IgD-negative memory B cell (primary cell): Measurements from ENCODE around the gene CA4. TPM values are rescaled to one million over a fixed set of nuclear protein-coding genes. Genes with fewer than 3 reads are reported as not detected.

ENCODE experiments used
- H3K27ac Mint-ChIP-seq, 3 donors: one replicate each; pipeline ENCODE4 v1.8.0; 2020 to 2022; ENCODE audit warnings: mild to moderate bottlenecking in 3 of 3, mixed read lengths in 3 of 3, moderate library complexity in 1 of 3
- H3K27me3 Mint-ChIP-seq: one replicate; pipeline ENCODE4 v1.8.0; 2021; ENCODE audit warnings: mixed read lengths
- H3K36me3 Mint-ChIP-seq: one replicate; pipeline ENCODE4 v1.8.0; 2020; ENCODE audit warnings: mild to moderate bottlenecking, mixed read lengths
- H3K4me1 Mint-ChIP-seq, 3 donors: one replicate each; pipeline ENCODE4 v1.8.0; 2020 to 2022; ENCODE audit warnings: mixed read lengths in 3 of 3, mild to moderate bottlenecking in 1 of 3
- H3K4me3 Mint-ChIP-seq, 4 donors: one replicate each; pipeline ENCODE4 v1.8.0; 2020 to 2022; ENCODE audit warnings: mild to moderate bottlenecking in 4 of 4, mixed read lengths in 4 of 4, moderate library complexity in 3 of 4
- H3K9me3 Mint-ChIP-seq, 3 donors: one replicate each; pipeline ENCODE4 v1.8.0; 2020 to 2021; ENCODE audit warnings: mixed read lengths in 3 of 3, mild to moderate bottlenecking in 1 of 3
- polyA plus RNA-seq: library from polyadenylated mRNA; unstranded; fragments of 300-500 nt; fragmentation: Illumina TruSeq; gene quantifications from one replicate; pipeline ENCODE4 v1.2.3, GENCODE V29; 2021

CA4 gene
- polyA plus RNA-seq, 1 donor from 2014 or later, result not detected

DNA sequence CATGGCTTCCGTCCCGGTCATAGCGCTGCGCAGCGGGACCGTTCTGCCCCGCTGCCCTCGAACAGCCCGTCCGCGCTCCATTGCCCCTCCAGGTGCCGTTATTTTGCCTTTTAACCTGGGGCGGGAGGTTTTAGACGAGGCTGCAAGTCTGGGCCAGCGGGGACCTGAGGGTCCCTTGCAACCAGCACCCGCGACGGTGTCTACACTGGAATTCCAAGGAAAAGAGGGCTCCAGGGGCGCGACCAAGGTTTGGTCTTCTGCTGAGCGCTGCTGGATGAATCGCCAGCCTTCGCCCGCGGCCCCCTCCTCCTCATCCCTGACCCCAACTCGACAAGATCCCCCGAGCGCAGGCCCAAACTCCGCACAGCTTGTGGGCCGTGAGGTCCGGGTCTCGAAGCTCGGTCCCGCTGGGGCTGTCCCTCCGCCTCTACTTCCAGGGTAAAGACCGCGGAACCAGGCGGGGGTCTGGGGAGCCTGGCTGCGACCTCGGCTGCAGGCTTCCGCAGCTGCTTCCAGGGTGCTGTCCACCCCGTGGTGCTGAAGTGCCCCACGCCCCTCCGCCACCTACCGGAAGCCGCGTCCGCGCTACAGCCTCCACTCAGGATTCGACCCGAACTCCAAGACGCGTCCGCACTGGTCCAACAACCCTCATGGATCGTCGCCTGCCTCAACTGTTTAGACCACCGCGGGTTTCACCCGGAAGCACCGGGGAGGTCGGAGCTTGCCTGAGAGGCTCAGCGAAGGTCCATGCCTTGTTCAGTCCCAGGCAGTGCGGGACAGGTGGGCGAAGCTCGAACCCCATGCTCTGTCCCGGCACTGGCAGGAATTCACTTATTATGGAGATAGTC is 10.1 kb upstream of the CA4 start:
- peaks cover 0 to 2% (median 0%) of the 10 kb centered on the region in 3 donors for H3K9me3 Mint-ChIP-seq
- peaks cover 26 to 39% (median 33%) of the 10 kb centered on the region in 3 donors for H3K4me1 Mint-ChIP-seq
- peaks cover 2% of the 10 kb centered on the region for H3K36me3 Mint-ChIP-seq
- peak overlapping the region in 1 of 4 donors; percentile 74 for H3K4me3 Mint-ChIP-seq
- H3K27me3 Mint-ChIP-seq, result peaks cover 44% of the 10 kb centered on the region
- no peak overlapping the region for H3K27ac Mint-ChIP-seq

DNA sequence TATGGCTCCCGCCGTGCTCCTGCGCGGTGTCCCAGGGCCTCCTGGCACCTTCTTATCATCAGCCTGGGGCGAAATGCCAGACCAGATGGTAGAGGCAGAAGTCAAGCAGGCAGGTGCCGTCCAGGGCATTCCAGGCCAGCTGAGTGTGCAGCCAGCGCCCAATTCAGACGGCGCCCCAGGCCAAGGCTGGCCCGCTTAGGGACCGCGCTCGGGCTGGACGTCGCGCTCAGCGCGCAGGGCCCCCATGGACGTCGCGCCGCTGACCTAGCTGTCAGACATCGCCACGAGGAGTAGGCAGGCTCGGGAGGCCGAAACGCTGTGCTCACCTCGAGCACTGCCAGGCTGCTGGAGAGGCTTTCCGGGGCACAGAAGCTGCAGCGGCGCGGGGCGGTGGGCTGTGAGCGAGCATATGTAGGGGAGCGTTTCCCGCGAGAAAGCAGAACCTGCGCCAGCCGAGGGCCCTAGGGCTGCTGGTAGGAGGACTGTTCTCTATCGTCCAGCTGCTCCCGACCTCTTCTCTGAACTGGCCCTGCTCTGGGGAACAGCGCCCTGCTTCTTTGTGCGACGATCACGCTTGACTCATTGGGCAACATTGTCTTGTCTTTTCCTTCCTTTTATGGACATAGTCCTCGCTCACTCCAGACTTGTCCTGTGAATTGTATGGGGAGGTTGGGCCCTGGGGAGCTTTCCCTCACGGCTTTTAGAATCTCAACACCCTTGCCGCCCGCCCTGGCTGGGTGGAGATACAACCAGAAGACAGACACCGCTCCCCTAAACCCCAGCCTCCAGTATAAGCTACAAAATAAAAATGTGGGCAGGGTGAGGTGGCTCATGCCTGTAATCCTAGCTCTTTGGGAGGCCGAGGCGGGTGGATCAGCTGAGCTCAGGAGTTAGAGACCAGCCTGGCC is 8.4 kb upstream of the CA4 start:
- Mint-ChIP-seq H3K27me3 (peaks cover 51% of the 10 kb centered on the region), H3K4me3 (no peak overlapping the region), H3K9me3 (no peaks in the 10 kb centered on the region), H3K4me1 (peaks cover 15 to 27% (median 21%) of the 10 kb centered on the region in 3 donors), H3K27ac (peak overlapping the region in 1 of 3 donors; percentile 45), H3K36me3 (no peaks in the 10 kb centered on the region)

DNA sequence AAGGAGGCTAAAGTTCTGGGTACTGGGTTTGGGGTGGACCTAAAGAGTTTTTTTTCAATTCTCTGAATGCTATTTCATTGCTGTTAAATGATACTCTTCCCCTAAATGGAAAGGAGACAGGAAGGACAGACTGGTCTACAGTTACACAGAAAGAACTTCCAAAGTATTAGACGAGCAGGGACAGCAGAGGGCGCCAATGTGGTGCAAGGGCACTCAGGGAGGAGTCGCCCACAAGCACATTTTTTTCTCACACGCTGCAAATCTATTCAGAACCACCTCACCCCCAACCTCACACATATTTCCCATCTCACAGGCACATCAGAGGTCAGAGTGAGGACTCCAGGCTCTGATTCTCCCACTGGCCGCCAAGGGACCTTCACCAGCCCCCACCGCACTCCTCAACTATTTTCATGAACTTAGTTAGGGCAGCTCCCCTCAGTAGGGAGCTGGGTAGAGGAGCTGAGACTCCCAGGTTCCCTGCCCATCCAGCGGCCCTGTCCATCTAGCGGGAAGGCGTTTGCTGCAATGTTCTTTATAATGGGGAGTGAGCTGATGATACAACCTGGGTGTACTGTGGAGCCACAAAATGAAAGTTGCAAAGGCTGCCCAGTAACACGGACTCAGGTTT is 6.8 kb upstream of the CA4 start:
- peak overlapping the region in 1 of 3 donors; percentile 43 for H3K27ac Mint-ChIP-seq
- no peaks in the 10 kb centered on the region for H3K36me3 Mint-ChIP-seq
- peak overlapping the region in 2 of 4 donors; percentile 61 to 63 for H3K4me3 Mint-ChIP-seq

DNA sequence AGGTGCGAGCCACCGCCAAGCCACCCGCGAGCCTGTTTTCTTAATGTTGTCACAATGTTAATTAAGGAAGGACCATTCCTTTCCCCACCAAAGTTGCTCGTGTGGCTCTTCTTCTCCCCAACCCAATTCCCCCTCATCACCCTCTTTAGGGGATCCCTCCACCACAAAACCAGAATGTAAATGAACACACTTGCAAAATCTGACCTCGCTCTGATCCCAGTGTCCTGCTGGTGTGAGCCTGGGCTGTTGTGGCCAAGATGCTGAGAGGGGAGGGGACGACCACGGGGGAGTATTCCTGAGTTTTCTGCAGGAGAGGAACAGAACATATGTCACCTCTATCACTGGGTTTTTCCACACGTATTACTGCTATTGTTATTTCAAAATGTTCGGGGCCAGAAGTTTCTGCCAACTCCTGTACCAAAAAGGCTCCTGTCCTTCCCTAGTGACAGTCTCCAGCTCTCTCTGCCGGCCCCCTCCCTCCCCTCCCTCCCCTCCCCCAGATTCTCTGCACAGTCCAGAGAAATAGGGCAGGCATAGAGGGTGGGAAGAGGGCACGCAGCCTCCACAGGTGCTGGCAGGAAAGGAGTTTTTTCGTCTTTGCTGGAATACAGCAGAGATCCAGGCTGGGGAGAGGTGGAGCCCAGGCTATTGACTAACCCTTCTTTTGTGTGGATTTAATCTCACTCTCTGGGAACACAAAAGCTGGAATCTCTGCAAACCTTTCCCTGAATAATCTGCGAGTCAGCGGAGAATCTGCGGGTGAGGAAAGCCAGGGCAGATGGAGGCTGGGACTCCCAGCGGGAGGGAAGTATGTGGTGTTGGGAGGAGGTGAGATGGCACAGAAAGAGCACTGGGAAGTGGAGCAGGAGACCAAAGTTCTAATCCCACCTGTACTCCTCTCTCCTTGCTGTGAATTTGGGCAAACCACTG is 4.5 kb upstream of the CA4 start:
- Mint-ChIP-seq H3K9me3 (no peaks in the 10 kb centered on the region), H3K4me1 (peaks cover 15 to 22% (median 20%) of the 10 kb centered on the region in 3 donors), H3K27ac (peak overlapping the region in 1 of 3 donors; percentile 34), H3K4me3 (peak overlapping the region in 1 of 4 donors; percentile 58), H3K27me3 (peaks cover 62% of the 10 kb centered on the region), H3K36me3 (no peaks in the 10 kb centered on the region)

More for the DNA sequence above, 6.8 kb upstream of the CA4 start:
- Mint-ChIP-seq H3K27me3 (peaks cover 66% of the 10 kb centered on the region), H3K9me3 (no peaks in the 10 kb centered on the region), H3K4me1 (peaks cover 15 to 22% (median 21%) of the 10 kb centered on the region in 3 donors)

DNA sequence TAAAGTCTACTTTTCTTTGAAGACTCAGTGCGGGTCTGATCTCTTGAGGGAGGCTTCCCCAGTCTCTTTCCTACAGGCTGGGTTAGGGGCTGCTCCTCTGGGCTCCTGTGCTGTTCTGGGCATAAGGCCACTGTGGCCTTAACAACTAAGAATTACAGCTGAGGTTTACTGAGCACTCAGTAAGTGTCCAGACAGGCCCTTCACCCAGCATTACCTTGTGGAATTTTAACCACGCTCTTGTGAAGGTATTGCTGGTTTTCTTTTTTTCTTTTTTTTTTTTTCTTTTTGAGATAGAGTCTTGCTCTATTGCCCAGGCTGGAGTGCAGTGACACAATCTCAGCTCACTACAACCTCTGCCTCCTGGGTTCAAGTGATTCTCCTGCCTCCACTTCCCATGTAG is 3.6 kb upstream of the CA4 start:
- no peaks in the 10 kb centered on the region for H3K9me3 Mint-ChIP-seq
- peaks cover 2% of the 10 kb centered on the region for H3K36me3 Mint-ChIP-seq
- H3K27ac Mint-ChIP-seq, result no peak overlapping the region
- H3K27me3 Mint-ChIP-seq, result peaks cover 62% of the 10 kb centered on the region
- no peak overlapping the region for H3K4me3 Mint-ChIP-seq
- peaks cover 20 to 29% (median 24%) of the 10 kb centered on the region in 3 donors for H3K4me1 Mint-ChIP-seq

DNA sequence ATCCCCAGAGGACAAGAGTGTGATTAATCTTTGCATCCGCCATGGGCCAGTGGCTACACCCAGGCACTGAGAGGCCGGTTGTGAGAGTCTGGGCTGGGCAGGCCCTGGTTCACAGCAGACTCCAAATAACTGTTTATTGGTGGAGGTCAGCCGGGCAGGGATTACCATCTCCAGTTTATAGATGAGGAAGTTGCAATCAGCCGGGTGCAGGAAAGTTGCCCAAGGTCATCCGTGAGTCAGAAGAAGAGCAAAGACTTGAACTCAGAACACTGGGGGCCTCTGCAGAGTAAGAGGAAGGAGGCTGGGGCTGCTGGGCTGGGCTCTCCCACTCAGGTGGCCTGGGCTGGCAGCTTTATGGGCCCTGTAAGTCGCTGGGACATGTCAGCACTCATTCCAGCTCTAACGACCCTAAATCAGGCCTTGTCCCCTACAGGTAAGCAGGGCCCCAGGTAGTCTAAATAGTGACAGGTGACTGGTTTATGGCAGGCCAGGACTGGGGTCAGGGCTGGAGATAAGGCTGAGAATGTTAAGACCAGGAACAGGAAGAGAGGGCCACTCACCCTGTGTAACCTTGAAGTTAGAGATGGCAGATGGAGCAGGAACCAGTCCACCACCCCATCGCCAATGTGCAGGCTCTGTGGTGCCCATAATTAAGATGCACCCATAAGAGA is 2.1 kb upstream of the CA4 start:
- H3K9me3 Mint-ChIP-seq, result no peaks in the 10 kb centered on the region
- H3K36me3 Mint-ChIP-seq, result peaks cover 2% of the 10 kb centered on the region
- H3K4me3 Mint-ChIP-seq, result no peak overlapping the region
- H3K4me1 Mint-ChIP-seq, result peaks cover 21 to 28% (median 24%) of the 10 kb centered on the region in 3 donors
- H3K27ac Mint-ChIP-seq, result no peak overlapping the region
- peaks cover 59% of the 10 kb centered on the region for H3K27me3 Mint-ChIP-seq

DNA sequence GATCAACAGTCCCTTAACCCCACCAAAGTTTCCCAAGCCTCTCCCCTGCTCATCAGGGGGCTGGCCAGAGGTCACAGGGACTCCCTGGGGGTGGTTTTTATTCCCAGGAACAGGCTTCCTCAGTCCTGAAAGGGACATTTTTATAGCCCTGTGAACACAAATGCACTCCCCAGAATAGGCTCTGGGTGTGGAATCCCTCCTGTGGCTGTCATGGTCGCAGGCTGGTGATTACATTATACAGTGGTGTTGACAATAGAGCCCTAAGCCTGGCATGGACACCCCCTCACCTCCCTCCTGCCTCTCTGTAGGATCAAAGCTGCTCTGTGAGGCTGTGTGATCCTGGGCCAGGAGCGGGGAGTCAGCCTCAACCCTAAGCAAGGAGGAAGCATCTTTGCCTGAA is 1.4 kb upstream of the CA4 start:
- peaks cover 55% of the 10 kb centered on the region for H3K27me3 Mint-ChIP-seq
- no peak overlapping the region for H3K27ac Mint-ChIP-seq
- no peaks in the 10 kb centered on the region for H3K9me3 Mint-ChIP-seq
- H3K36me3 Mint-ChIP-seq, result peaks cover 2% of the 10 kb centered on the region
- peak overlapping the region in 1 of 4 donors; percentile 28 for H3K4me3 Mint-ChIP-seq
- peaks cover 14 to 21% (median 20%) of the 10 kb centered on the region in 3 donors for H3K4me1 Mint-ChIP-seq

DNA sequence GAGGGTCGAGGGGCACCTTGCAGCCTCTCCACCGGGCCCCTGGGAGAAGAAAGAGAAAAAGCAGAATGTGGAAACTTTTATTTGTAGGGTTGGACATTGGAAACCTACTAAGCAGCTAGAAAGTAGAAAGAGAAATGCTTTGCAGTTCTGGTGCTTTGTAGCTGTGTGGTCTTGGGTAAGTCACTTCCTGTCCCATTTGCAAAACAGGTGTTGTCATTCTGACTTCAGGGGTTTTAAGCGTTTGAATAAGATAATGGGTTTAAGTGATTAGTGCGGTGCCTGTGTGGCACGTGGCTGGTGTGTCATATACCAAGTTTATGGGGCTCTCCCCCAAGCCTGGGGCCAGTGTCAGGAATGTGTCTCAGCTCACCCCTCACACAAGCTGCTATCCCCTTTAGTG is 1.6 kb downstream of the CA4 start:
- peaks cover 3% of the 10 kb centered on the region for H3K36me3 Mint-ChIP-seq
- peaks cover 9 to 11% (median 10%) of the 10 kb centered on the region in 3 donors for H3K4me1 Mint-ChIP-seq
- peaks cover 56% of the 10 kb centered on the region for H3K27me3 Mint-ChIP-seq
- peak overlapping the region in 2 of 4 donors; percentile 42 to 90 for H3K4me3 Mint-ChIP-seq
- peak overlapping the region in 1 of 3 donors; percentile 64 for H3K27ac Mint-ChIP-seq
- H3K9me3 Mint-ChIP-seq, result no peaks in the 10 kb centered on the region

DNA sequence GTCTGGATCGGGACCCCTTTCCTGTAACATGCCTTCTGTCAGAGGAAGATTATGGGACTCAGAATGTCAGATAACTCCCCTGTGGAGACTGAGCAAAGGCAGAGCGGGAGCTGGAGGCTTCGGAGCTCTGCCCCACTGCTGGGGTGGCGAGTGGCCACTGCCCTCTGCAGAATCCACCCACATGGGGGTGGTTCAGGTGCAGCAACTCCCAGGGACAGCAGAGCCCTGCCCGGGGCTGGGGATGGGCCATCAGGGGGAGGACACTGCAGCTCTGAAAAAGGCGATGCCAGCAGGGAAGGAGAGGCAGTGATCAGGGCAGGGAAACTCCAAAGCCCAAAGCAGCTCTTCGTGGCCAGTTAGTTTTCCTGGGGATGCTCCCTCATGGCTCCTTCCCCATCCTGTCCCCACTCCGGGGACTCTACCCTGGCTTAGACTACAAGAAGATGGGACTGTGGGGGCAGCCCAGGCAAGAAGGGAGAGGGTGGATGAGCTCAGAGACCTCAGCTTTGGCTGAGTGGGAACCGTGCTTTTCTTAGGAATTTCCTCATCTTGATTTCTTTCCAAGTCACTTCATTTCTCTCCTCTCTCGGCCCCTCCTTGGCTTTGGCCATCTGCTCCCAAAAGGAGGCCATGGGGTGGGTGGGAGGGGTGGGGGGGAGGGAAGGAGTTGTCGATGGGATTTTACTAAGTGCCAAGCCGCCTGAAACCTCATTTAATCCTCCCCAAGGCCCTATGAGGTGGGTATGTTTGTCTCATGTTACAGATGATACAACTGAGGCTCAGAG is 4.0 kb downstream of the CA4 start:
- Mint-ChIP-seq H3K4me1 (peaks cover 9 to 11% (median 10%) of the 10 kb centered on the region in 3 donors), H3K27me3 (peaks cover 50% of the 10 kb centered on the region), H3K27ac (no peak overlapping the region), H3K4me3 (no peak overlapping the region), H3K9me3 (no peaks in the 10 kb centered on the region), H3K36me3 (peaks cover 3% of the 10 kb centered on the region)

DNA sequence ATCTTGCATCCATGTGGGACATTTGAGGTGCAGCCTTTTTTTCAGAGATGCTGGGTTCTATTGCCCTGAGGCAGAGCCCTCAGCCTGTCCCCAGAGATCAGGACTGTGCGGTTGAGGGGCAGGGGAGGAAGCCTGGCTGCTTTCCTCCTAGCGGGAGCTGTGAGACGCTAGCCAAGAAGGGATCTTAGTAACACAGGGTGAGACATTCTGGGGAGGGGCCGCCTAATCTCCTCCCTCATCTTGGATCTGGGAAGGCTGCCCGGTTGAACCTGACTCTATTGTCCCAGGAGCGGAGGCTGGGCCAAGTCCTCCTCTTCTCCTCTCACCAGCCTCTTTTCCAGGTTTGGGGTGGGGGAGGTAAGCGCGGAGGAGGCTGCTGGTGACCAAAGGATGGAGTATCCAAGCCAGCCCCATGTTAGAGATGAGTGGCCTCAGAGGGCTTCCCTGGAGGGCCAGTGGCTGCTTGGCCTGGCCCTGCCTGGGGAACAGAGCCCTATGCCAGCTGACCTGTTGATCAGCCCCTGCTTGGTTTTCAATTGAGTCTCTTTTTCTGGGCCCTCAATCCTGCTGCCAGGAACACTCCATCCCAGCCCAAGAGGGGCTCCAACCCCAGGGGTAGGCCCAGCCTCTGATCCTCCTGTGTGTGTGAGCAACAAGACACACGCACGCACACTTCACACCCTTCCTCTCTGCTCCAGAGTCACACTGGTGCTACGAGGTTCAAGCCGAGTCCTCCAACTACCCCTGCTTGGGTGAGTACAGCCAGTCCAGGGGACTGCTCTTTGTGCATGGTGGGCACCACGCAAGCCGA is 5.0 kb downstream of the CA4 start:
- Mint-ChIP-seq H3K27ac (no peak overlapping the region), H3K4me3 (no peak overlapping the region), H3K36me3 (peaks cover 3% of the 10 kb centered on the region), H3K27me3 (peaks cover 46% of the 10 kb centered on the region), H3K4me1 (peaks cover 8 to 11% (median 8%) of the 10 kb centered on the region in 3 donors), H3K9me3 (no peaks in the 10 kb centered on the region)

DNA sequence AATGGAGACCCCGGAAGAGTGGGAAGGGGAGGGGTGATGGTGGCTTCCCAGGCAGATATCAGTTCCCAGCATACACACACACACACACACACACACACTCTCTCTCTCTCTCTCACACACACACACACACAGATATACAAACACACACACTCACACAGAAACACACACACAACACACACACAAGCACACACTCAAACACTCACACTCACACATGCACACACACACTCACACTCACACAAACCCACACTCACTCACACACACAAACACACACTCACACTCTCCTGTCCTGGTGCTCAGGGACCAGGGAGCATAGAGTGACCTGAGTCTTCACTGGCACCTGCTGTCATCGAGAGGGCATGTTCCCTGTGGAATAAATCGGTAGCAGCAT is 5.6 kb downstream of the CA4 start:
- Mint-ChIP-seq H3K27me3 (peaks cover 47% of the 10 kb centered on the region), H3K9me3 (no peaks in the 10 kb centered on the region), H3K4me3 (no peak overlapping the region), H3K4me1 (peaks cover 8 to 11% (median 11%) of the 10 kb centered on the region in 3 donors), H3K27ac (no peak overlapping the region), H3K36me3 (peaks cover 3% of the 10 kb centered on the region)

DNA sequence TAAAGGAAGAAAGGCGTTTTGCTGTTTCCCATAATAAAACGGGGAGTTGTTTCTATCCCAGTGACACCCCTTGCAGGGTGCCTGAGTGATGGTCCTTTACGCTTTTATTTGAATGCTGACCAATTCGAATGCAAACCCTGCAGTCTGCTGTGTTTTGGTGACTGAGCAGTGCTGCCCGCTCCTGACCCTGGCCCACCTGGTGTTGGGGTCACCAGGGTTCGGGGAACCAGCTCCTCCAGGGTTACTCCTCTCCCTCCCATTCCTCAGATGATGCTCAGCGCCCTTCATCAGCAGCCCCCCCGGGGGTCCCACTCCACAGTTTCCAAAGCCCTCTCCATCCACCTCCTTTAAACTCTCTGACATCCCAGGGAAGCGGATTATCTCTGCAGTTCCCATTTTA is 6.0 kb downstream of the CA4 start:
- H3K4me3 Mint-ChIP-seq, result no peak overlapping the region

More for the DNA sequence above, 6.0 kb downstream of the CA4 start:
- H3K9me3 Mint-ChIP-seq, result no peaks in the 10 kb centered on the region
- peaks cover 45% of the 10 kb centered on the region for H3K27me3 Mint-ChIP-seq
- peaks cover 2% of the 10 kb centered on the region for H3K36me3 Mint-ChIP-seq
- H3K27ac Mint-ChIP-seq, result no peak overlapping the region
- peaks cover 6 to 11% (median 8%) of the 10 kb centered on the region in 3 donors for H3K4me1 Mint-ChIP-seq
